IPS DF 4.7 (cell line): Measurements from ENCODE around the gene C2orf72.
A peak's percentile ranks its signal among the peaks of the same experiment; 100 is the strongest.
"Not testable (repeated sequence)": the region's sequence is repeated elsewhere in the genome, so short reads cannot be mapped to it uniquely, and the experiment has no call there.

ENCODE experiments used
- DNase-seq: peaks from one replicate; pipeline ENCODE4 v3.0.0-alpha.2; 2013; ENCODE audit warnings: low spot score; ENCODE audit errors: extremely low read depth

The C2orf72 gene

GRCh38 chr2:231043796-231044195, 6.5 kb downstream of the C2orf72 start:
- no peak for DNase-seq

- no peak for DNase-seq
Measured at GRCh38 chr2:231046916-231047273, 9.6 kb downstream of the C2orf72 start.

GRCh38 chr2:231047274-231047922, 10.1 kb downstream of the C2orf72 start:
- DNase-seq = no peak

- DNase-seq = no peak
Measured at GRCh38 chr2:231047923-231048915, 10.9 kb downstream of the C2orf72 start.

- no peak for DNase-seq
Measured at GRCh38 chr2:231049286-231050017, 12.1 kb downstream of the C2orf72 start.

GRCh38 chr2:231050018-231050901, 12.9 kb downstream of the C2orf72 start:
- DNase-seq = no peak

- DNase-seq = no peak
Measured at GRCh38 chr2:231051116-231051515, 13.8 kb downstream of the C2orf72 start.

- peak; percentile 56 for DNase-seq
Measured at GRCh38 chr2:231052494-231053451, 15.4 kb downstream of the C2orf72 start.

GRCh38 chr2:231053846-231054245, 16.5 kb downstream of the C2orf72 start:
- no peak for DNase-seq

GRCh38 chr2:231056453-231057416, 19.4 kb downstream of the C2orf72 start, which contains the start of gene PSMD1:
PSMD1 (plus strand) TSS chr2:231056867; CDS start chr2:231057026, 159 bp downstream.
- DNase-seq = peak; percentile 83

- no peak for DNase-seq
Measured at GRCh38 chr2:231057590-231057989, 20.3 kb downstream of the C2orf72 start.

GRCh38 chr2:231058761-231059550, 21.6 kb downstream of the C2orf72 start:
- DNase-seq = no peak

GRCh38 chr2:231059756-231060155, 22.4 kb downstream of the C2orf72 start:
- DNase-seq = no peak

- no peak for DNase-seq
Measured at GRCh38 chr2:231062776-231063175, 25.5 kb downstream of the C2orf72 start.

- no peak for DNase-seq
Measured at GRCh38 chr2:231063347-231063746, 26.0 kb downstream of the C2orf72 start.

GRCh38 chr2:231065966-231066365, 28.6 kb downstream of the C2orf72 start:
- no peak for DNase-seq

- DNase-seq = not testable (repeated sequence)
Measured at GRCh38 chr2:231067531-231067930, 30.2 kb downstream of the C2orf72 start.
